B cell (primary cell): ENCODE data around the gene PHEX.

ENCODE experiments used
- CTCF ChIP-seq: fragments of 200-600 bp; IDR thresholded peaks from one replicate; pipeline ENCODE4 v1.8.0; 2022; ENCODE audit warnings: antibody characterized with exemption, mild to moderate bottlenecking
- EZH2 ChIP-seq: IDR thresholded peaks from 2 replicates; pipeline ENCODE4 v1.6.1; 2012; ENCODE audit warnings: borderline replicate concordance, low read depth, mild to moderate bottlenecking, moderate library complexity, low read length; ENCODE audit not compliant: insufficient read depth, poor library complexity, severe bottlenecking

- TF ChIP-seq EZH2 (no peak), CTCF (no peak)
These were observed 268.0 kb downstream of the PHEX start for GRCh38 chrX:22300130-22300529.
